ENCODE measurements around the gene KCNIP3. TPM values are rescaled to one million over a fixed set of nuclear protein-coding genes. Genes with fewer than 3 reads are reported as not detected.

The KCNIP3 gene
- total RNA-seq, 1 donor from 2014 or later, result not detected

Other genes with a start within 250 kb of the KCNIP3 start
- gene MRPS5, start 175.5 kb upstream of the KCNIP3 start, total RNA-seq, result 44.4 and 44.9 TPM in 2 replicates
- gene ZNF514, start 137.5 kb upstream of the KCNIP3 start, total RNA-seq, result 19.0 and 24.7 TPM in 2 replicates
- gene ZNF2, start 131.5 kb upstream of the KCNIP3 start, total RNA-seq, result 4.9 and 5.3 TPM in 2 replicates
- 4.0 and 4.3 TPM in 2 replicates for gene ZNF892, start 89.8 kb upstream of the KCNIP3 start, total RNA-seq
- gene PROM2, start 22.9 kb upstream of the KCNIP3 start, total RNA-seq, result 0.12 and 0.93 TPM in 2 replicates
- gene FAHD2A, start 105.4 kb downstream of the KCNIP3 start, total RNA-seq, result 16.8 and 23.4 TPM in 2 replicates
- not detected in 2 replicates for gene TRIM43B, start 187.4 kb downstream of the KCNIP3 start, total RNA-seq